Left ventricle myocardium inferior (tissue), 1 donor: Measurements from ENCODE around the gene R3HDM2. TPM values are rescaled to one million over a fixed set of nuclear protein-coding genes. Genes with fewer than 3 reads are reported as not detected.

ENCODE experiments used
- DNase-seq: peaks from one replicate; pipeline ENCODE4 v3.0.0-alpha.2; 2020
- H3K27ac ChIP-seq: fragments of 200-600 bp; replicated peaks from 2 replicates; pipeline ENCODE4 v1.8.0; 2021
- H3K27me3 ChIP-seq: fragments of 200-600 bp; 2 replicates; pipeline ENCODE4 v1.8.0; 2021; ENCODE audit warnings: low read depth
- H3K36me3 ChIP-seq: fragments of 200-600 bp; 2 replicates; pipeline ENCODE4 v1.8.0; 2021
- H3K4me1 ChIP-seq: fragments of 200-600 bp; 2 replicates; pipeline ENCODE4 v1.8.0; 2021
- H3K4me3 ChIP-seq: fragments of 200-600 bp; 2 replicates; pipeline ENCODE4 v1.8.0; 2021; ENCODE audit warnings: mild to moderate bottlenecking, moderate library complexity
- H3K9me3 ChIP-seq: fragments of 200-600 bp; replicated peaks from 2 replicates; pipeline ENCODE4 v1.8.0; 2021
- CTCF ChIP-seq: fragments of 200-600 bp; IDR thresholded peaks from 2 replicates; pipeline ENCODE4 v1.8.0; 2021; ENCODE audit warnings: antibody characterized with exemption, mild to moderate bottlenecking, borderline replicate concordance
- intact Hi-C: fragments of 100-400 bp; cut with micrococcal nuclease; formaldehyde crosslinking; loops from one replicate; pipeline ENCODE4 v1.11.0; 2022
- total RNA-seq: library from RNA; stranded (reverse); fragmentation: NEBNext Ultra II Directional; extraction: Animal tissue kit (Norgen Biotek cat#: 25700); gene quantifications from one replicate; pipeline ENCODE4 v1.2.1, GENCODE V29; 2021
- donor health status: DM: no; HTN: yes; CAD: no; lungs with severe emphysema.

Gene R3HDM2
- total RNA-seq, 1 donor from 2014 or later: 63.1 TPM

- DNase-seq: no peak
- TF ChIP-seq CTCF: no peak
- H3K27ac ChIP-seq: no peak overlapping the region
- no peaks in the 10 kb centered on the region for H3K36me3 ChIP-seq
- intact Hi-C loops: no loop called here
- H3K4me1 ChIP-seq: peaks cover 1% of the 10 kb centered on the region
- H3K4me3 ChIP-seq: no peak overlapping the region
- no peaks in the 10 kb centered on the region for H3K9me3 ChIP-seq
- peaks cover 85% of the 10 kb centered on the region for H3K27me3 ChIP-seq
Measured at GRCh38 chr12:57469296-57470164, 38.7 kb upstream of the R3HDM2 start.

GRCh38 chr12:57467915-57468314, 37.1 kb upstream of the R3HDM2 start:
- no peak for TF ChIP-seq CTCF
- H3K9me3 ChIP-seq: no peaks in the 10 kb centered on the region
- intact Hi-C loops: no loop called here

GRCh38 chr12:57467212-57467874, 36.5 kb upstream of the R3HDM2 start:
- Histone ChIP-seq H3K36me3 (no peaks in the 10 kb centered on the region), H3K27ac (no peak overlapping the region), H3K4me3 (no peak overlapping the region), H3K9me3 (no peaks in the 10 kb centered on the region), H3K27me3 (peaks cover 67% of the 10 kb centered on the region), H3K4me1 (peaks cover 5% of the 10 kb centered on the region)
- intact Hi-C loops: no loop called here
- DNase-seq: no peak
- TF ChIP-seq CTCF: no peak

More at GRCh38 chr12:57467915-57468314, 37.1 kb upstream of the R3HDM2 start:
- no peak for DNase-seq
- Histone ChIP-seq H3K4me3 (no peak overlapping the region), H3K27ac (no peak overlapping the region), H3K4me1 (no peaks in the 10 kb centered on the region), H3K27me3 (peaks cover 72% of the 10 kb centered on the region), H3K36me3 (no peaks in the 10 kb centered on the region)

GRCh38 chr12:57465747-57466505, 35.1 kb upstream of the R3HDM2 start:
- Histone ChIP-seq H3K9me3 (no peaks in the 10 kb centered on the region), H3K36me3 (no peaks in the 10 kb centered on the region), H3K27me3 (peaks cover 61% of the 10 kb centered on the region), H3K4me3 (no peak overlapping the region), H3K4me1 (peaks cover 18% of the 10 kb centered on the region), H3K27ac (no peak overlapping the region)
- no peak for TF ChIP-seq CTCF
- DNase-seq: no peak
- intact Hi-C loops: no loop called here

GRCh38 chr12:57465030-57465746, 34.3 kb upstream of the R3HDM2 start:
- Histone ChIP-seq H3K4me1 (peaks cover 26% of the 10 kb centered on the region), H3K4me3 (no peak overlapping the region), H3K27me3 (peaks cover 61% of the 10 kb centered on the region), H3K27ac (no peak overlapping the region), H3K36me3 (no peaks in the 10 kb centered on the region), H3K9me3 (no peaks in the 10 kb centered on the region)
- no peak for DNase-seq
- intact Hi-C loops: no loop called here
- no peak for TF ChIP-seq CTCF
